H9 (cell line): ENCODE measurements around the gene SPECC1. TPM values are rescaled to one million over a fixed set of nuclear protein-coding genes. Genes with fewer than 3 reads are reported as not detected.

ENCODE experiments used
- DNase-seq: peaks from one replicate; pipeline ENCODE4 v3.0.0-alpha.2; 2017
- H2AFZ ChIP-seq: one replicate; pipeline ENCODE4 v1.6.1; 2013; ENCODE audit warnings: mild to moderate bottlenecking, low read length, control low read depth, moderate library complexity
- H2AK5ac ChIP-seq: 2 replicates; pipeline ENCODE4 v1.6.1; 2013; ENCODE audit warnings: low read length, control low read depth, mixed read lengths; ENCODE audit not compliant: insufficient read length
- H2BK120ac ChIP-seq: one replicate; pipeline ENCODE4 v1.6.1; 2013; ENCODE audit warnings: low read depth, mild to moderate bottlenecking, low read length, control low read depth, inconsistent platforms; ENCODE audit not compliant: poor library complexity, severe bottlenecking
- H2BK12ac ChIP-seq: 2 replicates; pipeline ENCODE4 v1.6.1; 2013; ENCODE audit warnings: low read length, control low read depth, mixed read lengths, low read depth; ENCODE audit not compliant: insufficient read length
- H2BK15ac ChIP-seq: 2 replicates; pipeline ENCODE4 v1.6.1; 2013; ENCODE audit warnings: low read depth, low read length, control low read depth
- H2BK20ac ChIP-seq: one replicate; pipeline ENCODE4 v1.6.1; 2013; ENCODE audit warnings: low read depth, mild to moderate bottlenecking, low read length, control low read depth, inconsistent platforms; ENCODE audit not compliant: poor library complexity, severe bottlenecking
- H2BK5ac ChIP-seq: 2 replicates; pipeline ENCODE4 v1.6.1; 2013; ENCODE audit warnings: low read length, control low read depth, mixed read lengths; ENCODE audit not compliant: insufficient read length
- H3K14ac ChIP-seq: 2 replicates; pipeline ENCODE4 v1.6.1; 2013; ENCODE audit warnings: low read length, control low read depth; ENCODE audit not compliant: insufficient read depth
- H3K18ac ChIP-seq: 2 replicates; pipeline ENCODE4 v1.6.1; 2013; ENCODE audit warnings: low read depth, mild to moderate bottlenecking, mixed read lengths, low read length, control low read depth; ENCODE audit not compliant: insufficient read length
- H3K23ac ChIP-seq: 2 replicates; pipeline ENCODE4 v1.6.1; 2013; ENCODE audit warnings: low read length, control low read depth, mixed read lengths, low read depth; ENCODE audit not compliant: insufficient read length
- H3K23me2 ChIP-seq: 2 replicates; pipeline ENCODE4 v1.6.1; 2013; ENCODE audit warnings: low read depth, mild to moderate bottlenecking, mixed read lengths, low read length, control low read depth; ENCODE audit not compliant: insufficient read length, poor library complexity, severe bottlenecking
- H3K27ac ChIP-seq: 2 replicates; pipeline ENCODE4 v1.5.1; 2013; ENCODE audit warnings: low read length, control low read depth, mixed read lengths, low read depth; ENCODE audit not compliant: insufficient read length
- H3K27me3 ChIP-seq: 2 replicates; pipeline ENCODE4 v1.6.1; 2013; ENCODE audit warnings: low read length, control low read depth, inconsistent platforms; ENCODE audit not compliant: insufficient read depth
- H3K4ac ChIP-seq: 2 replicates; pipeline ENCODE4 v1.6.1; 2013; ENCODE audit warnings: low read depth, mild to moderate bottlenecking, control low read depth, inconsistent platforms, low read length, moderate library complexity
- H3K4me1 ChIP-seq: 2 replicates; pipeline ENCODE4 v1.6.1; 2013; ENCODE audit warnings: low read length, control low read depth, inconsistent platforms; ENCODE audit not compliant: insufficient read depth
- H3K4me2 ChIP-seq: 2 replicates; pipeline ENCODE4 v1.6.1; 2013; ENCODE audit warnings: low read length, control low read depth, mixed read lengths; ENCODE audit not compliant: insufficient read length, insufficient read depth
- H3K56ac ChIP-seq: 2 replicates; pipeline ENCODE4 v1.6.1; 2013; ENCODE audit warnings: low read depth, mild to moderate bottlenecking, mixed read lengths, low read length, control low read depth; ENCODE audit not compliant: insufficient read length
- H3K79me1 ChIP-seq: 2 replicates; pipeline ENCODE4 v1.6.1; 2013; ENCODE audit warnings: low read depth, mild to moderate bottlenecking, moderate library complexity, low read length, control low read depth, inconsistent platforms; ENCODE audit not compliant: insufficient read depth, poor library complexity, severe bottlenecking
- H3K79me2 ChIP-seq: 2 replicates; pipeline ENCODE4 v1.6.1; 2013; ENCODE audit warnings: low read length, control low read depth, inconsistent platforms; ENCODE audit not compliant: insufficient read depth
- H3K9ac ChIP-seq: 2 replicates; pipeline ENCODE4 v1.6.1; 2013; ENCODE audit warnings: low read length, control low read depth, mixed read lengths; ENCODE audit not compliant: insufficient read length; ENCODE audit errors: extremely low read depth
- H3K9me3 ChIP-seq: one replicate; pipeline ENCODE4 v1.6.1; 2013; ENCODE audit warnings: low read depth, low read length, inconsistent platforms; ENCODE audit not compliant: control insufficient read depth
- H3T11ph ChIP-seq: one replicate; pipeline ENCODE4 v1.6.1; 2013; ENCODE audit warnings: mild to moderate bottlenecking, low read length, control low read depth, inconsistent platforms
- H4K20me1 ChIP-seq: one replicate; pipeline ENCODE4 v1.6.1; 2013; ENCODE audit not compliant: control insufficient read depth, insufficient read length, insufficient read depth
- H4K5ac ChIP-seq: 2 replicates; pipeline ENCODE4 v1.6.1; 2013; ENCODE audit warnings: low read depth, mild to moderate bottlenecking, mixed read lengths, low read length, control low read depth; ENCODE audit not compliant: insufficient read length
- H4K8ac ChIP-seq: replicated peaks from 2 replicates; pipeline ENCODE4 v1.6.1; 2013; ENCODE audit warnings: low read length, control low read depth, mixed read lengths, low read depth; ENCODE audit not compliant: insufficient read length
- H4K91ac ChIP-seq: 2 replicates; pipeline ENCODE4 v1.6.1; 2013; ENCODE audit warnings: low read depth, mild to moderate bottlenecking, moderate library complexity, mixed read lengths, low read length, control low read depth; ENCODE audit not compliant: insufficient read length
- H3K27ac Mint-ChIP-seq, 3 experiments: 2 replicates in 2 of 3; 3 replicates in 1 of 3; pipeline ENCODE4 v1.8.0; 2020 to 2021; ENCODE audit warnings: mixed read lengths in 3 of 3, mild to moderate bottlenecking in 1 of 3, moderate library complexity in 1 of 3
- H3K27me3 Mint-ChIP-seq: 2 replicates; pipeline ENCODE4 v1.8.0; 2021; ENCODE audit warnings: low read depth, mild to moderate bottlenecking, moderate library complexity, mixed read lengths
- H3K36me3 Mint-ChIP-seq, 3 experiments: 2 replicates in 2 of 3; 3 replicates in 1 of 3; pipeline ENCODE4 v1.8.0; 2020 to 2021; ENCODE audit warnings: low read depth in 3 of 3, mixed read lengths in 3 of 3; ENCODE audit not compliant: insufficient read depth in 1 of 3
- H3K4me1 Mint-ChIP-seq, 2 experiments: 2 replicates each; pipeline ENCODE4 v1.8.0; 2020; ENCODE audit warnings: mixed read lengths in 2 of 2
- H3K4me3 Mint-ChIP-seq, 2 experiments: 2 replicates in 1 of 2; 3 replicates in 1 of 2; pipeline ENCODE4 v1.8.0; 2020 to 2021; ENCODE audit warnings: mild to moderate bottlenecking in 2 of 2, mixed read lengths in 2 of 2, moderate library complexity in 1 of 2
- H3K9me3 Mint-ChIP-seq, 2 experiments: 2 replicates in 1 of 2; 3 replicates in 1 of 2; pipeline ENCODE4 v1.8.0; 2020; ENCODE audit warnings: mild to moderate bottlenecking in 2 of 2, mixed read lengths in 2 of 2, moderate library complexity in 1 of 2
- WGBS: extraction: QIAGEN DNeasy Blood & Tissue Kit; methylation state at CpG from one replicate; pipeline ENCODE4 v1.1.7; 2013; ENCODE audit warnings: missing lambda C conversion rate, low lambda C conversion rate, mixed read lengths; ENCODE audit not compliant: insufficient read length; ENCODE audit errors: extremely low coverage; 5-methylcytosine and 5-hydroxymethylcytosine counted together
- total RNA-seq: library from RNA; stranded (reverse); gene quantifications from 2 replicates; pipeline ENCODE4 v1.2.1, GENCODE V29; 2021
- TF ChIP-seq, protein P1 (sequence below): fragments of 200-600 bp; sonication (generic); conservative IDR thresholded peaks from 3 replicates; pipeline ENCODE4 v1.8.0; 2021; ENCODE audit warnings: antibody characterized with exemption, mild to moderate bottlenecking

The SPECC1 gene
- total RNA-seq, 1 experiment from 2014 or later, result 65.7 TPM

DNA sequence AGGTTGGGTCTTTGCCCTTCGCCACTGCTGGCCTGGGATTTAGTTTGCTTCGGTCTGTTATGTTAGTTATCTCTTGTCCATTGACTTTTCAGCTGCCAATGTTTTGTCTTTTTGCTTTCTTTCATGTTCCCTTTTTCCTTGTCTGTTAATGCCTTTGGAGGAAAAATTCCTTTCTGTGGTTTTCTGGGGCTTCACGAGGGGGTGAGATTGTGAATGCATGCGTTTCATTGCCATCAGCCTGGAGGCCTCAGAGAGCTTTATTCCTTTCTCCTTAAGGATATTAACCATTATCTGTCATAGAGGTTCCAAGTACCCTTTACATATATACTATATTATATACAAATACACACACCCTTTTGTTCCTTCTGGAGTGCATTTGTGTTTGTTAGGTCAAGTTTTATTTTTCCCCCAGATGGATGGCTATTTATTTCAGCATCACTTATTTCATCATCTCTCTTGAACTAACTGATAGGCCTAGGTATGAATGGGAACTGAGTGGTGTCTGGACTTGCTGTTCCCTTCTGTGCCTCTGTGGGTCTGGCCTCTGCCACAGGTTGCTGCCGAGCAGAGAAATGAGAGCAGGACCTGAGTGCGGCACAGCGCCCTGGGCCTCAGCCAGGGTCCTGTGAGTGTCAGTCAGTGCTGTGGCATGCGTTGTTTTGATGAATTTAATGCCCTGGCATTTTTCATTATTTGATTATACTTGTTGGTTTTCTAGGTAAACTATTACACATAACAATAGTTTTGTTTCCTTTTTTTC lies 264.8 kb downstream of the SPECC1 start:
- Histone ChIP-seq H4K5ac (no peak overlapping the region), H2AK5ac (no peak overlapping the region), H2AFZ (no peak overlapping the region), H2BK15ac (no peak overlapping the region), H3K14ac (no peak overlapping the region), H4K20me1 (no peaks in the 10 kb centered on the region), H3K23me2 (no peaks in the 10 kb centered on the region), H3K18ac (no peak overlapping the region), H3K4ac (no peak overlapping the region), H3K27ac (no peak overlapping the region), H3T11ph (no peak overlapping the region), H3K23ac (no peak overlapping the region), H3K9ac (no peak overlapping the region), H2BK120ac (no peak overlapping the region), H3K4me2 (no peak overlapping the region), H2BK12ac (no peak overlapping the region), H2BK20ac (no peak overlapping the region), H2BK5ac (no peak overlapping the region), H3K79me1 (no peaks in the 10 kb centered on the region), H3K56ac (no peak overlapping the region), H4K91ac (no peak overlapping the region), H3K27me3 (no peaks in the 10 kb centered on the region), H4K8ac (no peak overlapping the region), H3K79me2 (no peaks in the 10 kb centered on the region), H3K4me1 (no peaks in the 10 kb centered on the region), H3K9me3 (no peaks in the 10 kb centered on the region)
- TF ChIP-seq, protein P1, sequence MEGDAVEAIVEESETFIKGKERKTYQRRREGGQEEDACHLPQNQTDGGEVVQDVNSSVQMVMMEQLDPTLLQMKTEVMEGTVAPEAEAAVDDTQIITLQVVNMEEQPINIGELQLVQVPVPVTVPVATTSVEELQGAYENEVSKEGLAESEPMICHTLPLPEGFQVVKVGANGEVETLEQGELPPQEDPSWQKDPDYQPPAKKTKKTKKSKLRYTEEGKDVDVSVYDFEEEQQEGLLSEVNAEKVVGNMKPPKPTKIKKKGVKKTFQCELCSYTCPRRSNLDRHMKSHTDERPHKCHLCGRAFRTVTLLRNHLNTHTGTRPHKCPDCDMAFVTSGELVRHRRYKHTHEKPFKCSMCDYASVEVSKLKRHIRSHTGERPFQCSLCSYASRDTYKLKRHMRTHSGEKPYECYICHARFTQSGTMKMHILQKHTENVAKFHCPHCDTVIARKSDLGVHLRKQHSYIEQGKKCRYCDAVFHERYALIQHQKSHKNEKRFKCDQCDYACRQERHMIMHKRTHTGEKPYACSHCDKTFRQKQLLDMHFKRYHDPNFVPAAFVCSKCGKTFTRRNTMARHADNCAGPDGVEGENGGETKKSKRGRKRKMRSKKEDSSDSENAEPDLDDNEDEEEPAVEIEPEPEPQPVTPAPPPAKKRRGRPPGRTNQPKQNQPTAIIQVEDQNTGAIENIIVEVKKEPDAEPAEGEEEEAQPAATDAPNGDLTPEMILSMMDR, result no peak
- no peak for DNase-seq
- Mint-ChIP-seq H3K27me3 (no peaks in the 10 kb centered on the region), H3K4me1 (peaks cover 10 to 15% of the 10 kb centered on the region in 2 experiments), H3K36me3 (peaks cover 3 to 17% (median 4%) of the 10 kb centered on the region in 3 experiments; a peak in 5 of 7 replicates), H3K27ac (peak overlapping the region in 2 of 3 experiments; percentile 52 to 73; a peak in 4 of 7 replicates), H3K9me3 (no peaks in the 10 kb centered on the region), H3K4me3 (no peak overlapping the region)
- WGBS, result no CpG with 5 or more reads among the region's 8 CpGs
